Measurements from ENCODE around the gene JMJD4. TPM values are rescaled to one million over a fixed set of nuclear protein-coding genes. Genes with fewer than 3 reads are reported as not detected.

JMJD4 gene
- total RNA-seq, 3 donors from 2014 or later (not counting 1 experiment from before 2014, with no cell fraction given), result 8.8 to 12.4 (median 12.3) TPM

- ATAC-seq (no peak), DNase-seq (peak in 1 of 2 donors; percentile 2)
- H3K27ac ChIP-seq (ENCODE audit: low read length), result no peak overlapping the region
- peaks cover 2% of the 10 kb centered on the region in 2 donors for H3K9me3 Mint-ChIP-seq
- H3K27me3 Mint-ChIP-seq (ENCODE audit: low read depth in 2 of 2), result peaks cover 14 to 18% of the 10 kb centered on the region in 2 donors
- no peak overlapping the region for H3K27ac Mint-ChIP-seq
- H3K4me3 ChIP-seq (ENCODE audit: low read length), result no peak overlapping the region
- peak overlapping the region; percentile 47 for H3K4me3 Mint-ChIP-seq
- peaks cover 21% of the 10 kb centered on the region for H3K4me1 ChIP-seq (ENCODE audit: control insufficient read depth, insufficient read depth, low read length)
- H3K4me1 Mint-ChIP-seq, result peaks cover 5 to 17% of the 10 kb centered on the region in 2 donors
- H3K27me3 ChIP-seq (ENCODE audit: control insufficient read depth, insufficient read depth, low read length), result no peaks in the 10 kb centered on the region
- intact Hi-C loops (cut with micrococcal nuclease), result no loop called here
- H3K36me3 Mint-ChIP-seq, result peaks cover 11% of the 10 kb centered on the region
- WGBS (ENCODE audit: insufficient coverage), result 87% methylated on average over 6 of the region's 6 CpGs
- peaks cover 4% of the 10 kb centered on the region for H3K36me3 ChIP-seq (ENCODE audit: control insufficient read depth, insufficient read depth, low read length)
- H3K9me3 ChIP-seq (ENCODE audit: control insufficient read depth, insufficient read depth, low read length), result peaks cover 7% of the 10 kb centered on the region
- no peak for TF ChIP-seq CTCF (IDR thresholded peaks at IDR 0.05)
Observed at GRCh38 chr1:227726924-227727599, 8.0 kb downstream of the JMJD4 start.

GRCh38 chr1:227726318-227726717 lies 8.8 kb downstream of the JMJD4 start:
- Histone ChIP-seq H3K4me1 (ENCODE audit: control insufficient read depth, insufficient read depth, low read length) (peaks cover 21% of the 10 kb centered on the region), H3K4me3 (ENCODE audit: low read length) (no peak overlapping the region), H3K36me3 (ENCODE audit: control insufficient read depth, insufficient read depth, low read length) (no peaks in the 10 kb centered on the region), H3K9me3 (ENCODE audit: control insufficient read depth, insufficient read depth, low read length) (peaks cover 14% of the 10 kb centered on the region), H3K27ac (ENCODE audit: low read length) (no peak overlapping the region), H3K27me3 (ENCODE audit: control insufficient read depth, insufficient read depth, low read length) (no peaks in the 10 kb centered on the region)
- Mint-ChIP-seq H3K9me3 (peaks cover 6% of the 10 kb centered on the region in 2 donors), H3K27ac (no peak overlapping the region), H3K4me1 (peaks cover 5 to 17% of the 10 kb centered on the region in 2 donors), H3K36me3 (peaks cover 19% of the 10 kb centered on the region), H3K4me3 (no peak overlapping the region), H3K27me3 (ENCODE audit: low read depth in 2 of 2) (peaks cover 14 to 18% of the 10 kb centered on the region in 2 donors)
- ATAC-seq (no peak), DNase-seq (no peak)
- 89% methylated on average over 3 of the region's 3 CpGs for WGBS (ENCODE audit: insufficient coverage)
- intact Hi-C loops (cut with micrococcal nuclease), result no loop called here
- no peak for TF ChIP-seq CTCF (IDR thresholded peaks at IDR 0.05)

- no peak overlapping the region for H3K4me3 Mint-ChIP-seq
- peaks cover 14 to 18% of the 10 kb centered on the region in 2 donors for H3K27me3 Mint-ChIP-seq (ENCODE audit: low read depth in 2 of 2)
- Histone ChIP-seq H3K27ac (ENCODE audit: low read length) (no peak overlapping the region), H3K27me3 (ENCODE audit: control insufficient read depth, insufficient read depth, low read length) (no peaks in the 10 kb centered on the region), H3K9me3 (ENCODE audit: control insufficient read depth, insufficient read depth, low read length) (peaks cover 27% of the 10 kb centered on the region), H3K4me1 (ENCODE audit: control insufficient read depth, insufficient read depth, low read length) (peaks cover 21% of the 10 kb centered on the region), H3K4me3 (ENCODE audit: low read length) (no peak overlapping the region), H3K36me3 (ENCODE audit: control insufficient read depth, insufficient read depth, low read length) (no peaks in the 10 kb centered on the region)
- intact Hi-C loops (cut with micrococcal nuclease), result no loop called here
- peaks cover 9 to 12% of the 10 kb centered on the region in 2 donors for H3K9me3 Mint-ChIP-seq
- H3K27ac Mint-ChIP-seq, result no peak overlapping the region
- WGBS (ENCODE audit: insufficient coverage), result 71% methylated on average over 2 of the region's 2 CpGs
- TF ChIP-seq CTCF (IDR thresholded peaks at IDR 0.05), result no peak
- H3K4me1 Mint-ChIP-seq, result peaks cover 5 to 17% of the 10 kb centered on the region in 2 donors
- ATAC-seq, result no peak
- DNase-seq, result no peak
- peaks cover 31% of the 10 kb centered on the region for H3K36me3 Mint-ChIP-seq
Observed at GRCh38 chr1:227725046-227725445, 10.1 kb downstream of the JMJD4 start.
